Adipocyte (in vitro differentiated cells): ENCODE results near the gene STPG1.

Experiments
- DNase-seq: peaks from one replicate; pipeline ENCODE4 v3.0.0-alpha.2; 2015; ENCODE audit warnings: low read depth
- H3K27me3 ChIP-seq: replicated peaks from 2 replicates; pipeline ENCODE4 v1.7.0; 2013; ENCODE audit warnings: mild to moderate bottlenecking, low read length, moderate library complexity; ENCODE audit not compliant: control insufficient read depth, insufficient read depth
- H3K36me3 ChIP-seq: 2 replicates; pipeline ENCODE4 v1.7.0; 2013; ENCODE audit warnings: low read length, mild to moderate bottlenecking, moderate library complexity; ENCODE audit not compliant: control insufficient read depth, insufficient read depth, severe bottlenecking
- H3K4me1 ChIP-seq: 2 replicates; pipeline ENCODE4 v1.7.0; 2013; ENCODE audit warnings: mild to moderate bottlenecking, low read length, moderate library complexity; ENCODE audit not compliant: control insufficient read depth, insufficient read depth
- H3K4me3 ChIP-seq: 2 replicates; pipeline ENCODE4 v1.7.0; 2013; ENCODE audit warnings: mild to moderate bottlenecking, low read length, moderate library complexity
- H3K9ac ChIP-seq: 2 replicates; pipeline ENCODE4 v1.7.0; 2013; ENCODE audit warnings: mild to moderate bottlenecking, low read length, moderate library complexity
- H3K9me3 ChIP-seq: 2 replicates; pipeline ENCODE4 v1.7.0; 2013; ENCODE audit warnings: mild to moderate bottlenecking, low read length, moderate library complexity; ENCODE audit not compliant: control insufficient read depth

STPG1 gene

DNA sequence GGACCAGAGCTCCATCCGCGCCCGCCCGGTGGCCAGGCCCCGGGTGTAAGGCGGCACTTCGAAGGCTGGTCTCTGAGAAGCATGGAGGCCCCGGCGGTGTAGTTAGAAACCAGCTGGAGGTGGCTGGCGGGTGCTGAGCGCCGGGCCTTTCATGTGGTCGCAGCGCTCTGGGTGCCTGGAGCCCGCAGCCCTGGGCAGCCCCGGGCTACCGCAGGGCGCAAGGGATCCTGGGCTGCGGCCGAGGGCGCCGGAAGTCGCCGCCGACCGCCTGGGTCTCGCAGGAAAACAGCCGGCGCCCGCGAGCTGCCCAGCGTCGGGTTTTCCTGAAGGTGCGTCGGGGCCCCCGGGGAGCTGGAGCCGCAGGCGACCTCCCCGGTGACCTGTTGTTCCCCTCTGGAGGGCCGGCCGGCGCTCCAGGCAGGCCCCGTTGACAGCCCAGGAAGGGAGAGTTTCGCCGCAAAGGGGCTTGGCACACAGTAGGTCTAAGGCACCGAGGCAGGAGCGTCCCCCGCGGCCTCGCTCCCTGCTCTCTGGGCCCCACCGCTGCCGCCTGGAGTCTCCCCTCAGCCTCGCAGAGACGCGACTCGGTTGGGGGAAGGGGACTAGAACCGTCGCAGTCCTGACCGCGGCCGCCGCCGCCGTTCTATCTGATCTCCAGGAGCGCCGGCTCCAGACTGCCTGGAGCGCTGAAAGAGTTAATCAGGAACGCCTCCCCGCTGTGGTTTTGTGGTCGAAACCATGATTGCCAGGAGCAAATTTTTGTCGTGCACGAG, 91.7 kb downstream of the STPG1 start:
- Histone ChIP-seq H3K4me3 (peak overlapping the region; percentile 77), H3K9ac (peak overlapping the region; percentile 71), H3K27me3 (peaks cover 53% of the 10 kb centered on the region), H3K4me1 (peaks cover 13% of the 10 kb centered on the region), H3K9me3 (no peaks in the 10 kb centered on the region), H3K36me3 (no peaks in the 10 kb centered on the region)
- peak; percentile 73 for DNase-seq

DNA sequence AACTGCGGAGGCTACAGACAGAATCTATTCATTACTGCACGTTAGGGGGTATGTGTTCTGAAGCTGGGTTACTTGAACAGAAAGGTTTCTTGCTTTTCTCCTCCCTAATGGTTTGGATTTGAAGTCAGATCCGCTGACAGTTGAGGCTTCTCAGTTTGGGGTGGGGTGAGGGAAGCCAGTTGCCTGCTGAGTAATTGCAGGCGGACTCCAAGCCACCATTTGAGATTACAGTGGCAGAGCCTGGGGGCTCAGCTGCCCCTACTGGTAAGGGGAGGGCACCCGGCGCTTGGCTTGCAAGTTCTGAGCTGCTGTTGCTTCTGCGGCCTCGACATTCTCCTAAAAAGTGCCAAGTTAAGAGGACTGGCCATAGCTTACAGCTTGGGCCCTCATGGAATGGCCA, 92.5 kb downstream of the STPG1 start:
- H3K4me3 ChIP-seq, result no peak overlapping the region
- DNase-seq, result no peak
- H3K9ac ChIP-seq, result no peak overlapping the region
- H3K4me1 ChIP-seq, result peaks cover 13% of the 10 kb centered on the region
- H3K27me3 ChIP-seq, result peaks cover 56% of the 10 kb centered on the region
- no peaks in the 10 kb centered on the region for H3K36me3 ChIP-seq
- H3K9me3 ChIP-seq, result no peaks in the 10 kb centered on the region

DNA sequence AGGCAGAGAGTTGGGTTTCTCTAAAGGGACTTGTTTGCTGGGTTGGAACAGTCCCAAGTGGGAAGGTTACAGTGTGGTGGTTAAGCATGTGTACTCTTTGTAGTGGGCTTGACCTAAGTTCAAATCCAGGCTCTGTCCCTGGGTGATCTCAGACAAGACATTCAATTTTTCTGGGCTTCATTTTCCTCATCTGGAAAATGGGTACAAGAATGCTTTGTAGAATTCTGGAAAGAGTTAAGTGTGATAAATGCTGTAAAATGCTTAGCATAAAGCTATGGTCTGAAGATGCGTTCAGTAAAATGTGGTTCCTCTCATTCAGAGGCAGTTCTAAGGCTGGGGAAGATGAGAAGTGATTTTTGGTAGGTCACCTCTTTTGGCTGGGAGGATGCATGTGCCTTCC, 93.6 kb downstream of the STPG1 start:
- H3K4me1 ChIP-seq, result peaks cover 13% of the 10 kb centered on the region
- no peaks in the 10 kb centered on the region for H3K36me3 ChIP-seq
- H3K9me3 ChIP-seq, result no peaks in the 10 kb centered on the region
- peaks cover 51% of the 10 kb centered on the region for H3K27me3 ChIP-seq
- no peak overlapping the region for H3K9ac ChIP-seq
- no peak for DNase-seq
- H3K4me3 ChIP-seq, result no peak overlapping the region

DNA sequence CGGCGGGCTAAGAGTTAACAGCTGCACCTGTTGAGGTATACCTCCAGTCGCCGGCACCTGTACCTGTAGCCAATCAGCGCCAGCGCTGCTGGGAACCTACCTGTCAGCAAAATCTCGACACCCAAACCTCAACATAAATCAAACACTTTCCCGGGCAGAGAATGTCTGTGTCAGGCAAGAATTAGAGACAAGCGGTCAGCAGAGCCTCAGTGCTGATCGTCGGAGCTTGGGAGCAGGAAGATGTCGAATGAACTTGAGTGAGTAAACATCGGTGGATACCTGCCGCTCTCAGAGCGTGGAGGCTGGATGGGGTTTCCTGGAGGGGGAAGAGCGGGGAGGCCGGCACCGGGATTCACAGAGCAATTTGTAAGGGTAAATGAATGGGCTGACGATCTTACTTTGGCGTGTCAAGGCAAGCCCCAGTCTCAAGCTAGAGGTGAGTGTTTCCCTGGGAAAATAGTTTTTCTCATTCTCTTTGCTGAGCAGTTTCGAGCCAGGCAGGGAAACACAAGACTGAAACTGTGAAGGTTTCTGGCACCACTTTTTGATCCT, 94.2 kb downstream of the STPG1 start, which contains the start of gene GRHL3:
Gene GRHL3 (plus strand): TSS at position 46 of the 552 bp plus-strand sequence. CDS start 195 bp downstream, at position 241.
- DNase-seq, result peak; percentile 20
- no peaks in the 10 kb centered on the region for H3K9me3 ChIP-seq
- H3K4me3 ChIP-seq, result no peak within 1 kb of the TSS
- no peak within 1 kb of the TSS for H3K9ac ChIP-seq
- H3K27me3 ChIP-seq, result peaks cover 51% of the 10 kb centered on the region
- no peaks in the 10 kb centered on the region for H3K36me3 ChIP-seq
- H3K4me1 ChIP-seq, result peaks cover 13% of the 10 kb centered on the region

DNA sequence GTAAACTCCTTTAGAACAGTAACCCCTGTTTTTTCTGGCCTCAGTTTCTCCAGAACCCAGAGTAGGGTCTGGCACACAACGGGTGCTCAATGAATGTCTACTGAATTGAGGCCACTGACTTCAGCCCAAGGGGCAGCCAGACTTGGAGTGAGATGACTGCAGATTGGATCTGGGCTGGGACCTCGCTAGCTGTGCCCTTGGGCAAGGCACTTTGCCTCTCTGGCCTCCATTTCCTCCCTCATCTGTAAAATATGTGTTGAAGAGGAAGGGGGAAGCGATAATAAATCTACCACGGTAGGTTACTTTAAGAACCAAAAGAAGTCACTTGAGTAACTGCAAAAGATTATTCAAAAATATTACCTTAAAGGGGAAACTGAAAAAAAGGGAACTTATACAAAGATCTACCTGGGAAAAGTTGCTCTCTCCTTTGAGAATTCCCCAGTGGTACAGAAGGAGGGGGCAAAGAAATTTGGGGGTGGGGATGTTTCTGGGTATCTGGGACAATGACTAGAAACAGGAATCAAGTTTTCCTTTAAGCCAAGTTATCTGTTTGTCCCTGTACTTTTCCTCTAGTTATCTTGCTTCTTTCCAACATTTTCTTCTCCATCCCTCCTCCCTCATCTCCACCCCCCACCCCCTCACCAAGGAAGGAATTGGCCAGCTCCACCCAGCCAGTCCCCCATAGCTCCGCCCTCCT, 94.8 kb downstream of the STPG1 start:
- DNase-seq, result no peak
- Histone ChIP-seq H3K4me1 (peaks cover 13% of the 10 kb centered on the region), H3K36me3 (no peaks in the 10 kb centered on the region), H3K9me3 (no peaks in the 10 kb centered on the region), H3K9ac (no peak overlapping the region), H3K27me3 (peaks cover 51% of the 10 kb centered on the region), H3K4me3 (no peak overlapping the region)

DNA sequence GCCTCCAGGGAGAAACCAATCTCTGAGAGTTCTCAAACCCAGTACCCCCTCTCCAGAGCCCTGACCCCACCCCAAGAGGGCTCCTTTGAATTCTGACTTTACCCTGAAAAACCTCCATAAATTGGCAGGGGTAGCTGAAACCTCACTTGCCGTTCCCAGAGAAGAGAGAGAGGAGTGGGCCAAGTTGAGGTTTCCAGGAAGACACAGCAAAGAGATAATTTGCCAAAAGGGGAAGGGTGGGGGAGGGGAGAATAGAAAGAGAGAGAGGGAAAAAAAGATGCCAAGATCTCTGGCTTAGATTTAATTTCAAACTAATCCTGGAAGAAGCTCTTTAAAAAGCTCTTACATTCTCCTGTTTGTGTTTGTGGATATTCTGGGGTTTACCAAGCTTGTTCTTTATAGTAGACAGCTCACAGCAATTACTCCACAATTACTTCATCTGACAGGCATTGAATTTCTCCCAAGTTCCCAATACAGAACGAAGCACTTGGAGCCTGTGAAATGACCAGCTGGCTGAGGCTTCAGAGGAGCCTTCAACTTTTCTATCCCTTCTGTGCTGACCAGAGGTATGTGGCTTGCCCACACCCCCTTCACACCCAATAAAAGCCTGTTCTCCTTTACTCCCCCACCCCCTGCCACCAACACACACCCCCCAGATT, 95.5 kb downstream of the STPG1 start:
- Histone ChIP-seq H3K27me3 (peaks cover 44% of the 10 kb centered on the region), H3K9me3 (no peaks in the 10 kb centered on the region), H3K36me3 (no peaks in the 10 kb centered on the region)

DNA sequence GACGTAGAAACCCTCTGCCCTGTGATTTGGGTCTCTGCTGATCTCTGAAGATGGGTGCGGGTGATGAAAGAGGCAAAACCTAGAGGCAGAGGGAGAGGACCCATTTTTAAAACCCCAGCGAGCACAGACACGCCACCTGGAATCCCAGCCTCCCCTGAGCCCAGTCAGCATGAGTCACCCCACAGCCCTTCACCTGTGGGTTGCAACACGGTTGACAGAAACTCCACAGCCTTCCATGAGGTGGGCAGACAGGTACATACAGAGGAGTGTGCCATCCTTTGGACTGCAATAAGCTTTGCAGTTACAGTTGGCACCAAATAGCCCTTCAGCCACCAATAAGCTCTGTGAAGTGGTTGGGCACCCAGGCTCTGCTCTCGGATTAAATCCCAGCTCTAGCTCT, 96.5 kb downstream of the STPG1 start:
- DNase-seq, result no peak
- no peak overlapping the region for H3K9ac ChIP-seq
- H3K36me3 ChIP-seq, result no peaks in the 10 kb centered on the region
- H3K27me3 ChIP-seq, result peaks cover 46% of the 10 kb centered on the region
- H3K4me3 ChIP-seq, result no peak overlapping the region
- H3K9me3 ChIP-seq, result no peaks in the 10 kb centered on the region
- peaks cover 9% of the 10 kb centered on the region for H3K4me1 ChIP-seq

More for the DNA sequence above, 95.5 kb downstream of the STPG1 start:
- no peak overlapping the region for H3K4me3 ChIP-seq
- H3K4me1 ChIP-seq, result peaks cover 13% of the 10 kb centered on the region
- peak; percentile 66 for DNase-seq
- H3K9ac ChIP-seq, result no peak overlapping the region

DNA sequence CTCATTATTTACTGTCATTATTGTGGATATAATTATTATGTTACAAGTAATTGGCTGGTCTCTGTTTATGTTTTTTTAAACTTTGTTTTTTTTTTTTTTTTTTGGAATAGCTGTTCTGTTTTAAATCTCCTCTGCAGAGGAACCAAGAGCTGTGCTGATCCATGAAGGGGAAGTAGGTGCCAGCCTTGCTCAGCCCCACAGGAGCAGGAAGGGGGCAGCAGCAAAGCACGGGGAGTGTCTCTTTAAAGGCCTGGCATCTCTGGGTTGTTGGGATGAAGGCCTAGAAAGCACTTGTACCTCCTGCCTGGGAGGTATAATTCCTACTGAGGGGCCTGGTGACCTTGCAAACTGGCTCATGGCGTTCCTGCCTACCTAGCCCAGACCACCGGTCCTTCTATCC, 96.9 kb downstream of the STPG1 start:
- H3K9ac ChIP-seq, result no peak overlapping the region
- H3K9me3 ChIP-seq, result no peaks in the 10 kb centered on the region
- peaks cover 9% of the 10 kb centered on the region for H3K4me1 ChIP-seq
- peaks cover 46% of the 10 kb centered on the region for H3K27me3 ChIP-seq
- no peak for DNase-seq
- H3K36me3 ChIP-seq, result no peaks in the 10 kb centered on the region
- no peak overlapping the region for H3K4me3 ChIP-seq

DNA sequence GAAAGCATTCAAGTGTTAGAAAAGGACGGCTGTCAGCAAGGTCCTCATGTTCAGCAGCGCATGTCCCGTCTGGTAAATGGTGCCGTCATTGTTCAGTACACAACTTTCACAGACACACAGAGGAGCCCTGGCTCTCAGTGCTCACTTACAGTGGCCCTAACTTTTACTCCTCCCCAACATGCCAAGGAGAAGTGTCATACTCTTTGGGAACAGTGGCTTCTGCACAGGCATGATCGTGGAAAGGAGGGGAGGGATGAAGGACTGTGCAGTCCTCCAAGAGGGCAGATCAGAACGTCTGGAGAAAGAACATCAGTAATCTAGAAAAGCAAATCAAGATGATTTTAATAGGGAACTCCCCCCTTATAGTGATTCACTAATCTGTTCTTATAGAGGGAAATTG, 98.2 kb downstream of the STPG1 start:
- Histone ChIP-seq H3K4me1 (peaks cover 9% of the 10 kb centered on the region), H3K9ac (no peak overlapping the region), H3K27me3 (peaks cover 35% of the 10 kb centered on the region), H3K36me3 (no peaks in the 10 kb centered on the region), H3K9me3 (no peaks in the 10 kb centered on the region), H3K4me3 (no peak overlapping the region)
- DNase-seq, result no peak

DNA sequence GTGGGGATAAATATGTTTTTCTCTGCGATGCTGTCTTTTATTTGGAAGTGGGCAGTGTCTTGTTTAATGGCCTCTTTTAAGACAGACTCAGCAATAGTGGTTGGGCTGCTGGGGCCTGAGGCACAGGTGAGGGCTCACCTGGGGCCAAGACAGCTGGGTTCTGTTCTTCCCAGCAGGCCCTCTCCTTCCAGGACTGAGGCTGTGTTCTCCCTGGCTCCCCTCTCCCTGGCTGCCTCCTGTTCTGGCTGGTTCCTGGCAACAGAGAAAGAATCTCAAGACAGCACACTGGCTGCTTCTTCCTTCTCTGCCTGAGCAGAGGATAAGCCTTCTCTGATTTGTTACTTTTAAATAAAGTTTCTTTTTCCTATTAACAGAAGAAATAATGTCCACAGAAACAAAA, 101.8 kb downstream of the STPG1 start:
- Histone ChIP-seq H3K9ac (no peak overlapping the region), H3K4me1 (no peaks in the 10 kb centered on the region), H3K4me3 (no peak overlapping the region), H3K36me3 (no peaks in the 10 kb centered on the region), H3K27me3 (peaks cover 17% of the 10 kb centered on the region), H3K9me3 (no peaks in the 10 kb centered on the region)
- no peak for DNase-seq

DNA sequence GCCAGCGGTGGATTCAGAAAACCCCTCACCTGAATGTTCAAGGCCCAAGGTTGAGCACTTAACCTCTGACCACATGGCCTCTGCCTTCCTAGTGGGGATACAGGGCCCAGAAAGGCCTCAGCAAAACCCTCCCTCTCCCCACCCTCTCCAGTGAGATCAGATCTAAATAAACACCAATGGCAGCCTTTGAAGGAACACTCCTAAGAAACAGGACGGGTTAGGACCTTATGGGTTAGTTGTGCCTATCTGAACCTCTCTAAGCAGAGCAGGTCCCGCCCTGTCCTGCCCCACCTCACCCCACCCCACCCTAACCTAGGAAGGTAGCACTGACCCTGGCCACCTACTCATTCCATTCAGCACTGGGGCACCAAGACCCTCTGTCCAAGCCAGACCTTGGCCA, 102.3 kb downstream of the STPG1 start:
- no peak for DNase-seq
- Histone ChIP-seq H3K36me3 (no peaks in the 10 kb centered on the region), H3K9ac (no peak overlapping the region), H3K9me3 (no peaks in the 10 kb centered on the region), H3K4me3 (no peak overlapping the region), H3K27me3 (peaks cover 21% of the 10 kb centered on the region), H3K4me1 (no peaks in the 10 kb centered on the region)
